GM12891 (cell line): ENCODE results near the gene PDZD7.

Experiments
- POLR2A ChIP-seq: IDR thresholded peaks from 2 replicates; pipeline ENCODE4 v1.6.1; 2011; ENCODE audit warnings: low read depth, low read length, control low read depth
- POLR2AphosphoS5 ChIP-seq: IDR thresholded peaks from 2 replicates; pipeline ENCODE4 v1.6.1; 2011; ENCODE audit warnings: low read depth, low read length, control low read depth
- POU2F2 ChIP-seq: IDR thresholded peaks from 2 replicates; pipeline ENCODE4 v1.6.1; 2011; ENCODE audit warnings: low read depth, mild to moderate bottlenecking, control low read depth, low read length, moderate library complexity
- SPI1 ChIP-seq: IDR thresholded peaks from 2 replicates; pipeline ENCODE4 v1.6.1; 2011; ENCODE audit warnings: low read depth, low read length, control low read depth

GRCh38 chr10:101000915-101001658, 29.8 kb downstream of the PDZD7 start:
- no peak for TF ChIP-seq POLR2A
- TF ChIP-seq POU2F2 = no peak
- TF ChIP-seq SPI1 = no peak
- TF ChIP-seq POLR2AphosphoS5 = no peak
